ENCODE data around the gene DARS2.
A peak's percentile ranks its signal among the peaks of the same experiment; 100 is the strongest.
"Not testable (repeated sequence)": the region's sequence is repeated elsewhere in the genome, so short reads cannot be mapped to it uniquely, and the experiment has no call there.

The DARS2 gene

GRCh38 chr1:173862146-173862768 lies 37.8 kb downstream of the DARS2 start:
- FAIRE-seq: not testable (repeated sequence)

GRCh38 chr1:173862769-173863223 lies 38.3 kb downstream of the DARS2 start:
- peak; percentile 95 for FAIRE-seq

- FAIRE-seq: peak; percentile 15
These were observed 39.0 kb downstream of the DARS2 start for GRCh38 chr1:173863224-173864161.

GRCh38 chr1:173864179-173864867 lies 39.9 kb downstream of the DARS2 start:
- no peak for FAIRE-seq

- FAIRE-seq: no peak
These were observed 41.1 kb downstream of the DARS2 start for GRCh38 chr1:173865468-173866164.

GRCh38 chr1:173866413-173867115 lies 42.1 kb downstream of the DARS2 start:
- FAIRE-seq: no peak

- no peak for FAIRE-seq
These were observed 42.8 kb downstream of the DARS2 start for GRCh38 chr1:173867141-173867752.

- peak; percentile 98 for FAIRE-seq
These were observed 43.3 kb downstream of the DARS2 start, which contains the start of gene GAS5 for GRCh38 chr1:173867753-173868265. Gene GAS5 (minus strand): TSS chr1:173867989.

GRCh38 chr1:173868266-173869020 lies 44.0 kb downstream of the DARS2 start, which contains the start of gene ZBTB37:
Gene ZBTB37 (plus strand): TSS chr1:173868380. CDS start chr1:173870226, 1,846 bp downstream.
- FAIRE-seq: no peak

- no peak for FAIRE-seq
These were observed 44.5 kb downstream of the DARS2 start for GRCh38 chr1:173869021-173869359.

- no peak for FAIRE-seq
These were observed 46.0 kb downstream of the DARS2 start for GRCh38 chr1:173870252-173871075.

- no peak for FAIRE-seq
These were observed 46.6 kb downstream of the DARS2 start for GRCh38 chr1:173871091-173871490.

- FAIRE-seq: no peak
These were observed 47.0 kb downstream of the DARS2 start for GRCh38 chr1:173871500-173871899.

- FAIRE-seq: no peak
These were observed 52.3 kb downstream of the DARS2 start for GRCh38 chr1:173876732-173877131.

- no peak for FAIRE-seq
These were observed 53.8 kb downstream of the DARS2 start for GRCh38 chr1:173878251-173878650.

GRCh38 chr1:173881117-173881516 lies 56.6 kb downstream of the DARS2 start:
- FAIRE-seq: not testable (repeated sequence)

- no peak for FAIRE-seq
These were observed 60.2 kb downstream of the DARS2 start for GRCh38 chr1:173884701-173885100.

GRCh38 chr1:173886746-173887611 lies 62.5 kb downstream of the DARS2 start:
- FAIRE-seq: no peak

GRCh38 chr1:173887627-173888026 lies 63.2 kb downstream of the DARS2 start:
- no peak for FAIRE-seq

All from G401.6 (cell line).